NCI-H2107 treated with DMSO at 0.1 percent for 48 hours (cell line): Measurements from ENCODE around the gene LPIN1.
"Not testable (repeated sequence)": the region's sequence is repeated elsewhere in the genome, so short reads cannot be mapped to it uniquely, and the experiment has no call there.

Experiments used
- DNase-seq: peaks from one replicate; lab custom pipeline; 2025; ENCODE audit not compliant: unreplicated experiment; lab: John Stamatoyannopoulos, UW

Gene LPIN1

GRCh38 chr2:11759182-11759975, 12.9 kb downstream of the LPIN1 start:
- DNase-seq: not testable (repeated sequence)

GRCh38 chr2:11761259-11761658, 14.8 kb downstream of the LPIN1 start:
- DNase-seq: no peak

- no peak for DNase-seq
Observed at GRCh38 chr2:11762031-11762430, 15.6 kb downstream of the LPIN1 start.

GRCh38 chr2:11762799-11763461, 16.5 kb downstream of the LPIN1 start:
- DNase-seq: no peak

- no peak for DNase-seq
Observed at GRCh38 chr2:11764359-11764758, 17.9 kb downstream of the LPIN1 start.

GRCh38 chr2:11764920-11765319, 18.5 kb downstream of the LPIN1 start:
- no peak for DNase-seq

GRCh38 chr2:11765501-11765900, 19.1 kb downstream of the LPIN1 start:
- no peak for DNase-seq

GRCh38 chr2:11766016-11766415, 19.6 kb downstream of the LPIN1 start:
- DNase-seq: no peak

GRCh38 chr2:11767779-11768178, 21.3 kb downstream of the LPIN1 start:
- no peak for DNase-seq

- no peak for DNase-seq
Observed at GRCh38 chr2:11768946-11769345, 22.5 kb downstream of the LPIN1 start.

GRCh38 chr2:11769516-11769915, 23.1 kb downstream of the LPIN1 start:
- no peak for DNase-seq

GRCh38 chr2:11770531-11771188, 24.2 kb downstream of the LPIN1 start:
- DNase-seq: no peak

- no peak for DNase-seq
Observed at GRCh38 chr2:11771971-11772615, 25.7 kb downstream of the LPIN1 start.

GRCh38 chr2:11773111-11773510, 26.7 kb downstream of the LPIN1 start:
- no peak for DNase-seq

GRCh38 chr2:11773747-11774525, 27.5 kb downstream of the LPIN1 start:
- no peak for DNase-seq

- no peak for DNase-seq
Observed at GRCh38 chr2:11774600-11774999, 28.2 kb downstream of the LPIN1 start.

GRCh38 chr2:11775384-11775783, 29.0 kb downstream of the LPIN1 start:
- DNase-seq: no peak

GRCh38 chr2:11777066-11777782, 30.8 kb downstream of the LPIN1 start:
- no peak for DNase-seq

GRCh38 chr2:11777886-11778415, 31.5 kb downstream of the LPIN1 start:
- DNase-seq: no peak

- no peak for DNase-seq
Observed at GRCh38 chr2:11778416-11778815, 32.0 kb downstream of the LPIN1 start.
